Measurements from ENCODE around the gene ECHDC1. TPM values are rescaled to one million over a fixed set of nuclear protein-coding genes. Genes with fewer than 3 reads are reported as not detected.
A peak's percentile ranks its signal among the peaks of the same experiment; 100 is the strongest.

Gene ECHDC1
- total and polyA plus RNA-seq, 8 donors: 13.9 to 27.9 (median 18.9) TPM

DNA sequence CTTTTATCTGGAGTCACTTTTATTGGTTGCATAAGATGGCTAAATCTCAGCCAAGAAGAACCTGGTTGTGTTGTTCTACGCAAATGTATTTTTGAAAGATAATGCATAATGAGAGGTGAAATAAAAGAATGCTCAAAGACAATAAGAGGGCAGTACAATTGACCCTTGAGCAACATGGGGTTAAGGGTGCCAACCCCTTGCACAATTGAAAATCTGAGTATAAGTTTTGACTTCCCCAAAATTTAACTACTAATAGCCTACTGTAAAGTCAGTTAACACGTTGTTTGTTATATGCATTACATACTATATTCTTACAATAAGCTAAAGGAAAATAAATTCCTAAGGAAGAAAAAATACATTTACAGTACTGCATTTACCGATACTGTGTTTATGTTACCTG is 70.8 kb downstream of the ECHDC1 start:
- FAIRE-seq (no peak), ATAC-seq (no peak)
- no peak overlapping the region for H3K4me3 ChIP-seq

DNA sequence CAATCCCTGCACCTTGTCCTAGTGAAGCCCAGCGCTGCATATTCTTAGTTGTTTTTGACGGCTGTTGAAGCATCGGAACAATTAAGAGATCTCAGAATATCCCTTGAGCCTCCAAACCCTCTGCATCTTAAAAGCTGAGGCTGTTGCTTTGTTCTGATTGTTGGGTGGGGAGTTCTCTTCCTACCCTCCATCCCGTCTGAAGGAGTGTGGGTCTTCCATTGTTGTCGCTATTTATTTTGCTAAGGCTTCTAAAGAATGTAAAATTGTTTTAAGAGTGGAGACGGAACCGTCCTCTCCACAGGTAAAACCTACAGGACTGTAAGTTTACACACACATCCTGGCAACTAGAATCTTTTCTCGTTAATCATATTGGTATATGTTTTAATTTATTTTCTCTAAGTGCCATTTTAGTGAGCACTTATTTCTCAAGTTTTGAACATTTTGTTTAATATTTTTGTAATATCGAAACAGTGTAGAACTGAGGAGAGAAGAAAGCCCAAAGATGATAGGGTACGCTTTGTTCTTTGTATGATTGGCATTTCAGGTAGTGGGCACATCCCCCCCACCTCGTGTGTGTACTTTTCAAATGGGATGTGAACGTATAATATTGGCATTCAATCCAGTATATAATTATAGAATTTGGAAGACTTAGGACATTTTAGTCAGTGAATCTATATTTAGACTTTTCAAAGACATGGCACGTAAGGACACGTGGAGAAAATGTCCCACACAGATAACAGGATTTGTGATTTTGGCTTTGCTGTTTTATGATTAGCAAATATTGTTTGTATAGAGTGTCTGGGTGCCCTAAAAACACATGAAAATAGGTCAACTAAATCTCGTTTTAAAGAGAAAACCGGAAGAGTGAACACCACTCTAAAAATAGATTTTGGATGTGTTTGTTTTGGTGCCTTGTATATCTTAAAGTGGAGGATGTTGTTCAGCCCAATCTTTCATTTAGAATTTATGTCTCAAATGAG is 75.5 kb downstream of the ECHDC1 start:
- TF ChIP-seq, protein P1, sequence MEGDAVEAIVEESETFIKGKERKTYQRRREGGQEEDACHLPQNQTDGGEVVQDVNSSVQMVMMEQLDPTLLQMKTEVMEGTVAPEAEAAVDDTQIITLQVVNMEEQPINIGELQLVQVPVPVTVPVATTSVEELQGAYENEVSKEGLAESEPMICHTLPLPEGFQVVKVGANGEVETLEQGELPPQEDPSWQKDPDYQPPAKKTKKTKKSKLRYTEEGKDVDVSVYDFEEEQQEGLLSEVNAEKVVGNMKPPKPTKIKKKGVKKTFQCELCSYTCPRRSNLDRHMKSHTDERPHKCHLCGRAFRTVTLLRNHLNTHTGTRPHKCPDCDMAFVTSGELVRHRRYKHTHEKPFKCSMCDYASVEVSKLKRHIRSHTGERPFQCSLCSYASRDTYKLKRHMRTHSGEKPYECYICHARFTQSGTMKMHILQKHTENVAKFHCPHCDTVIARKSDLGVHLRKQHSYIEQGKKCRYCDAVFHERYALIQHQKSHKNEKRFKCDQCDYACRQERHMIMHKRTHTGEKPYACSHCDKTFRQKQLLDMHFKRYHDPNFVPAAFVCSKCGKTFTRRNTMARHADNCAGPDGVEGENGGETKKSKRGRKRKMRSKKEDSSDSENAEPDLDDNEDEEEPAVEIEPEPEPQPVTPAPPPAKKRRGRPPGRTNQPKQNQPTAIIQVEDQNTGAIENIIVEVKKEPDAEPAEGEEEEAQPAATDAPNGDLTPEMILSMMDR (IDR thresholded peaks at IDR 0.05): no peak
- Histone ChIP-seq H3K27me3 (no peaks in the 10 kb centered on the region), H3K36me3 (no peaks in the 10 kb centered on the region), H3K4me3 (peak overlapping the region; percentile 70 to 90 (median 88)), H3K9me3 (no peaks in the 10 kb centered on the region), H3K4me1 (peaks cover 0 to 30% (median 23%) of the 10 kb centered on the region in 3 donors), H3K27ac (peak overlapping the region; percentile 97 to 100 (median 98))
- 0 to 1% methylated on average over 16 of the region's 16 CpGs for whole genome bisulfite sequencing, 2 donors
- FAIRE-seq (no peak), DNase-seq (no peak), ATAC-seq (peak in 3 of 4 donors; percentile 2 to 6 (median 3))
- intact Hi-C loops (cut with DNase I): no loop called here

More for the DNA sequence above, 70.8 kb downstream of the ECHDC1 start:
- Histone ChIP-seq H3K4me1 (peaks cover 0 to 29% (median 23%) of the 10 kb centered on the region in 3 donors), H3K27me3 (no peaks in the 10 kb centered on the region), H3K27ac (no peak overlapping the region), H3K9me3 (no peaks in the 10 kb centered on the region), H3K36me3 (no peaks in the 10 kb centered on the region)
- 91 to 93% methylated on average over 3 of the region's 3 CpGs for WGBS, 2 donors
- intact Hi-C loops (cut with DNase I): no loop called here
- TF ChIP-seq, protein P1 (IDR thresholded peaks at IDR 0.05): no peak
- DNase-seq: no peak

DNA sequence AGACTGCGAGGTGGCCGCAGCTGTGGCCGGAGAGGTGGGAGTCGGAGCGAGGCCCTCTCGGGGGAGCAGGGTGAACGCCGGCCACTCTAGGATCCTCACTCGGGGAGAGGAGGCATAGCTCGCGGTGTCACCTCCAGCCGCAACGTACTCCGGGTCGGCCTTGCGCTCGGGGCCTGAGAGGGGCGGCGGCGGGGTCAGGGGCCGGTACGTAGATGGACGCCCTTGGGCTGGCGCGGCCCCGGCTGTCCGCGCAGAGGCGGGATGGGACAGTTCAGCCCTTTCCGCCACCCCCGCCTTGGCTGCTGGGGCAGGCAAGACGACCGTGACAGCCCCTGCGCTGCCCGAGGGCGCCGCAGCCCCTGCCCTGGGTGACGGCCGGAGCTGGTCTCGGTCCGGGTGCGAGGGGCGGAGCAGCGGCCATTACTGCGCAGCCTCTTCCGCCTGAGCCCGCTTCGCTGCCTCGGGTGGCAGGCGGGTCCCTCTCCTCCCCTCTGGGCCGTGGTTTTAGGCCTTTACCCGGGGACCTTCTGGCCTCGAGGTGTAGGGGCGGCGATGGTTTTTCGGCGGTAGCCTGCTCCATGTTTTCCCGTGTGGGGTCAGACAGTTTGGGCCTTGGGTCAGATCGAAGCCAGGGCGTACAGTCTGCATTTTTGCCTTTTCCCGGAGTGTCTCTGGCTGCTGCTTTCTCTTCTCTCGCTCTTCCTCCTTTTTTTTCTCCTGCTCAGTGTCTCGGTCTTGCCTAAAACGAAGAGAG is 76.3 kb downstream of the ECHDC1 start:
- Histone ChIP-seq H3K4me3 (peak overlapping the region; percentile 70 to 90 (median 88)), H3K27me3 (no peaks in the 10 kb centered on the region), H3K36me3 (no peaks in the 10 kb centered on the region), H3K27ac (peak overlapping the region; percentile 97 to 100 (median 98)), H3K4me1 (peaks cover 0 to 30% (median 17%) of the 10 kb centered on the region in 3 donors), H3K9me3 (no peaks in the 10 kb centered on the region)
- WGBS, 2 donors: 0 to 1% methylated on average over 53 to 64 of the region's 64 CpGs
- ATAC-seq (peak; percentile 76 to 89 (median 82)), FAIRE-seq (no peak), DNase-seq (peak; percentile 40 to 84 (median 64))
- intact Hi-C loops (cut with DNase I): no loop called here
- TF ChIP-seq, protein P1 (IDR thresholded peaks at IDR 0.05): no peak

DNA sequence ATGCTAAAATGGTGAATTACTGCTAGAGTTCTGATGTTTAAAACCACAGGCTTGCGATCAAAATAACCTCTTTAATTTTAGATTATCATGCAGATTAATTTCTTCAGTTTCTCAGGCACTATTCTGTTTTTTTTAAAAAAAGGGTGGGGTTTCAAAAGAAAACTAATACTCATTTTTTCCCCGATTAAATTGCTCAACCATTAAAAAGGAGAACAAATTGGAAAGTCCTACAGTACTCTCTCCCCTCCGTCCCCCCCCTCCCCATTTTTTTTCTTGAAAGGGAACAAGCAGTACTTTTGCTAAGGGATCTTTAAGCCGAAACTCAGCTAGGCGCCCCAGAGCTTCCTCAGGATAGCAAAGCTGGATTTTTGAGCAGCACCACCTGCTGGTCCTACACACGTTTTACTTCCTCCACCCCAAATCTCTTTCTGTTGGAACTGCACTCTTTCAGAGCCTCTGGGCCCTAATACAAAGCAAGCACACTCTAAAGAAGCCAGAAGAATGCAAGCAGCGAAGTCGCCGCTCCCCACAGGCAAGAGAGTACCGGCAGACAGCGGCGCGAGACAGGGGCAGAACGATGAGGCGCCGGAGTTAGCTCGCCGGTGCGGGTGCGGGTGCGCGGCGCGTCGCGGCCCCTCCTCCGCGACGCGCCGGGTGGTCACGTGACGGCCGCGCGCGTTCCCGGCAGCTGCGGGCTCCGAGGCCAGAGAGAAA is 77.1 kb downstream of the ECHDC1 start, which contains the start of gene RNF146:
TSS of gene RNF146 (plus strand) at position 687 of the 714 bp plus-strand sequence. CDS start 13,475 bp downstream, outside the sequence.
- Histone ChIP-seq H3K27me3 (no peaks in the 10 kb centered on the region), H3K27ac (peak within 1 kb of the TSS; percentile 97 to 100 (median 98)), H3K4me3 (peak within 1 kb of the TSS; percentile 70 to 90 (median 88)), H3K4me1 (peaks cover 0 to 30% (median 17%) of the 10 kb centered on the region in 3 donors), H3K36me3 (no peaks in the 10 kb centered on the region), H3K9me3 (no peaks in the 10 kb centered on the region)
- intact Hi-C loops (cut with DNase I): no loop called here
- ATAC-seq: peak; percentile 91 to 97 (median 95)
- no peak for FAIRE-seq
- DNase-seq: peak; percentile 72 to 93 (median 80)
- WGBS, 2 donors: 0% methylated on average over 26 to 40 of the region's 40 CpGs
- TF ChIP-seq, protein P1 (IDR thresholded peaks at IDR 0.05): peak; percentile 39 to 63 (median 58)

Data from pancreas (tissue), 10 donors.